Spinal cord (tissue), 10 donors: ENCODE results near the gene LINGO3. TPM values are rescaled to one million over a fixed set of nuclear protein-coding genes. Genes with fewer than 3 reads are reported as not detected.
A peak's percentile ranks its signal among the peaks of the same experiment; 100 is the strongest.

Experiments
- DNase-seq, 6 donors: peaks; one replicate each; pipeline versions ENCODE4 v3.0.0 to v3.0.0-alpha.2; 2013 to 2015; ENCODE audit warnings: low spot score in 6 of 6, low read depth in 4 of 6
- H3K27ac ChIP-seq: one replicate; pipeline ENCODE4 v1.5.1; 2013; ENCODE audit warnings: low read depth, low read length, control low read depth
- H3K27me3 ChIP-seq: one replicate; pipeline ENCODE4 v1.6.1; 2013; ENCODE audit warnings: low read length; ENCODE audit not compliant: control insufficient read depth, insufficient read depth
- H3K36me3 ChIP-seq: one replicate; pipeline ENCODE4 v1.6.1; 2013; ENCODE audit warnings: low read length; ENCODE audit not compliant: control insufficient read depth, insufficient read depth
- H3K4me1 ChIP-seq: one replicate; pipeline ENCODE4 v1.6.1; 2013; ENCODE audit warnings: low read length; ENCODE audit not compliant: control insufficient read depth, insufficient read depth
- H3K4me3 ChIP-seq: one replicate; pipeline ENCODE4 v1.5.1; 2013; ENCODE audit warnings: low read depth, low read length, control low read depth
- H3K9me3 ChIP-seq: one replicate; pipeline ENCODE4 v1.6.1; 2013; ENCODE audit warnings: low read length; ENCODE audit not compliant: control insufficient read depth, insufficient read depth
- whole genome bisulfite sequencing: methylation state at CpG from one replicate; pipeline ENCODE4 v1.1.5; 2013; ENCODE audit warnings: missing lambda C conversion rate; ENCODE audit not compliant: insufficient coverage; 5-methylcytosine and 5-hydroxymethylcytosine counted together
- polyA plus RNA-seq, 2 donors: library from polyadenylated mRNA; unstranded; fragments of 120-200 nt; gene quantifications; one replicate each; pipeline ENCODE4 v1.2.1, GENCODE V29; 2013; ENCODE audit not compliant: insufficient read length in 2 of 2
- total RNA-seq, 2 donors: library from RNA; depleted of rRNA in 1 of 2; stranded (reverse); fragments of 120-200 nt in 1 of 2; fragments of >200 nt in 1 of 2; gene quantifications; one replicate each; pipeline versions ENCODE4 v1.2.3 to v1.2.4, GENCODE V29; 2013 to 2014
- donor health status: healthy.

Gene LINGO3
- total and polyA plus RNA-seq, 4 donors: 0.94 to 7.4 (median 4.6) TPM

GRCh38 chr19:2340496-2341243 is 32.7 kb upstream of the LINGO3 start:
- H3K27ac ChIP-seq: no peak overlapping the region
- H3K4me1 ChIP-seq: peaks cover 21% of the 10 kb centered on the region
- WGBS: 89% methylated on average over 37 of the region's 38 CpGs
- DNase-seq: no peak
- peaks cover 97% of the 10 kb centered on the region for H3K36me3 ChIP-seq
- H3K27me3 ChIP-seq: no peaks in the 10 kb centered on the region
- no peaks in the 10 kb centered on the region for H3K9me3 ChIP-seq
- H3K4me3 ChIP-seq: no peak overlapping the region

DNA sequence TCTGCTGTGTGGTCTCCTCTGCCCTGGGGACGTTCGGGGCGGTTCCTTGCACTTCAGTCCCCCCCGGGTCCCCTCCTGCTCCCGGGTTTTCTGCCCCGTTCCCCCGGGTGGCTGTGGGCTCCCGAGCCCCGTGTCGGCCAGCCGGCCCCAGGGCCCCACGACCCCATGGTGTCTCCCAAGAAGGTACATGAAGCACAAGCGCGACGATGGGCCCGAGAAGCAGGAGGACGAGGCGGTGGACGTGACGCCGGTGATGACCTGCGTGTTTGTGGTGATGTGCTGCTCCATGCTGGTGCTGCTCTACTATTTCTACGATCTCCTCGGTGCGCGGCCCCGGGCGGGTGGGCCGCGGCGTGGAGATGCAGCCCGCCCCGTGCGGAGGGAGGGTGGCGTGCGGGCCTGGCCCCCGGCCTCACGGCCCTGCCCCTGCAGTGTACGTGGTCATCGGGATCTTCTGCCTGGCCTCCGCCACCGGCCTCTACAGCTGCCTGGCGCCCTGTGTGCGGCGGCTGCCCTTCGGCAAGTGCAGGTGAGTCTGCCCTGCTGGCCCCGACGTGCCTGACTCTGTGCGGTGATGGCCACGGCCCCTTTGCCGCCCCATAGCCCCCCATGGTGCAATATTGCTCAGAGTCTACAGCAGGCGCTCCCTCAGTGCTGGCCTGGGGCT is 31.8 kb upstream of the LINGO3 start:
- Histone ChIP-seq H3K27me3 (no peaks in the 10 kb centered on the region), H3K4me1 (peaks cover 20% of the 10 kb centered on the region), H3K4me3 (no peak overlapping the region), H3K36me3 (peaks cover 96% of the 10 kb centered on the region), H3K9me3 (no peaks in the 10 kb centered on the region), H3K27ac (no peak overlapping the region)
- DNase-seq: no peak
- WGBS: 92% methylated on average over 50 of the region's 52 CpGs

DNA sequence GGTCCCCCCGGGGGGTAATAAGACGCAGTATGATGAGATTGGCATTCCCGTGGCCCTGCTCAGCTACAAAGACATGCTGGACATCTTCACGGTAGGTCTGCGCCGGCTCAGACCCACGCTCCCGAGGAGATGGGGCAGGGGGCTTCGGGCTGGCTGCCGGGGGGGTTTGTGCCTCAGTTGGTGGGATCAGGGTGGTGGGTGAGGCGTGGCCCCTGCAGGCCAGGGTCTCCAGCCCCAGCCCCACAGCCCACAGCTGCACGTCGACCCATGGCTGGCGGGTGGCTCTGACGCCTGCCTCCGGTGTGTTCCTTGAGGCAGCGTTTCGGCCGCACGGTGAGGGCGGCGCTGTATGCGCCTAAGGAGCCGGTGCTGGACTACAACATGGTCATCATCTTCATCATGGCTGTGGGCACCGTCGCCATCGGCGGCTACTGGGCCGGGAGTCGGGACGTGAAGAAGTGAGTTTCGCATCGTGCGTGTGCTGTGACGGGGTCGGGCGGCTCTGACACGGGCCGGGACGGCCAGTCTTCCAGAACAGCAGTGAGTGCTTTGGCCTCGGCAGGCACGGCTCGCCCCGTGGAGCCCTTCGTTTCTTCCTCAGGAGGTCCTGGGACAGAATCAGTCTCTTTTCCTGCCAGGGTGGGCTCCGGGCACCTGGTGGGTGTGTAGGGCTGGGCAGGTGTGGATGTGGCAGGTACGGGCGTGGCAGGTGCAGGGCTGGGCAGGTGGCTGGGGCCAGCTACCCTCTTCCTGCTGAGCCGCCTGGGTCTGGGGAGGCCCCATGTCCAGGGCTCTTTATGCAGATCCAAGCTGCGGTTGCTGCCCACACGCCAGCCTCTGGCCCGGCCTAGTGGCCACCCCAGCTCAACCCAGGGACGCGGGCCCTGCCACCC is 31.0 kb upstream of the LINGO3 start:
- Histone ChIP-seq H3K4me3 (no peak overlapping the region), H3K27ac (no peak overlapping the region), H3K4me1 (peaks cover 24% of the 10 kb centered on the region), H3K9me3 (no peaks in the 10 kb centered on the region), H3K36me3 (peaks cover 97% of the 10 kb centered on the region), H3K27me3 (no peaks in the 10 kb centered on the region)
- DNase-seq: no peak
- WGBS: 94% methylated on average over 52 of the region's 54 CpGs

DNA sequence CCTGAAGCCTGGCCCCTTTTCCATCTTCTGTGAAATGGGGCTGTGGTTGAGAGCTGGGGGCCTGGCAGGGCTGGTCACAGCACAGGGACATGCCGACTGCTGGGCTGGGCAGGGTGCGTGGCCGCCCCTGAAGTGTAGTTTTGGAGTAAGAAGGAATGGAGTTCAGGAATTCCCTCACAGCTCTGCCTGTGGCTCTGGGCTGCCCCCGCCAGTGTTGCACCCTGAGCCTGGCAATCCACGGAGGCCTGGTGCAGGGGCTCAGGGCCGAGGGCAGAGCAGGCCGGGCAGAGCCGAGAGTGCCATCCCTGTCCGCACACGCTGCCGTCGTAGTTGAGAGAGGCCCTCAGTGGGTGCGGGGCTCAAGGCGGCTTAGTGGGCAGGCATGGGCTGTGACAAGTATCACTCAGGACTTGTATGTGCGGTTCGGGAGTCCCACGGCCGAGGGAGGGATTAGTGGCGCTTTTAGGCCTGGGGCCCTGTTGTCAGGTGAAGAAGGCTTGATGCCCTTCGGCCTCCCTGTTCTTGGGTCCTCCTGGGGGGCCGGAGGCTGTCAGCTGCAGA is 30.2 kb upstream of the LINGO3 start:
- no peaks in the 10 kb centered on the region for H3K9me3 ChIP-seq
- DNase-seq: no peak
- 93% methylated on average over 21 of the region's 21 CpGs for WGBS
- H3K27me3 ChIP-seq: no peaks in the 10 kb centered on the region
- no peak overlapping the region for H3K4me3 ChIP-seq
- no peak overlapping the region for H3K27ac ChIP-seq
- H3K36me3 ChIP-seq: peaks cover 99% of the 10 kb centered on the region
- peaks cover 33% of the 10 kb centered on the region for H3K4me1 ChIP-seq

DNA sequence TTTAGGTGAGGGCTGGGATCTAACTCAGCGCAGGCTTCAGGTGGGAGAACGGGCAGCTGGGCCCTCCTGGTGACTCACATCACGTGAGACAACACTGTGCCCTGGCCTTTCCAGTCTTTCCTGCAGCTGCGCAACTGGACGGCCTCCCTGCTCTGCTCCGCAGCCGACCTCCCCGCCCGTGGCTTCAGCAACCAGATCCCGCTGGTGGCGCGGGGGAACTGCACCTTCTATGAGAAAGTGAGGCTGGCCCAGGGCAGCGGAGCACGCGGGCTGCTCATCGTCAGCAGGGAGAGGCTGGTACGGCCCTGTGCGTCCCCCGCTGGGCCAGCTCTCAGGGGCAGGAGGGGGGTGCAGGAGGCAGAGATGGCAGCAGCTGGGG is 29.4 kb upstream of the LINGO3 start:
- H3K4me1 ChIP-seq: peaks cover 41% of the 10 kb centered on the region
- H3K27ac ChIP-seq: peak overlapping the region; percentile 52
- H3K36me3 ChIP-seq: peaks cover 93% of the 10 kb centered on the region
- H3K4me3 ChIP-seq: no peak overlapping the region
- WGBS: 25% methylated on average over 19 of the region's 19 CpGs
- DNase-seq: peak in 3 of 6 donors; percentile 9 to 78 (median 69)
- H3K27me3 ChIP-seq: no peaks in the 10 kb centered on the region
- H3K9me3 ChIP-seq: no peaks in the 10 kb centered on the region

GRCh38 chr19:2336528-2337328 is 28.8 kb upstream of the LINGO3 start:
- no peak overlapping the region for H3K4me3 ChIP-seq
- peak overlapping the region; percentile 52 for H3K27ac ChIP-seq
- no peaks in the 10 kb centered on the region for H3K9me3 ChIP-seq
- peaks cover 93% of the 10 kb centered on the region for H3K36me3 ChIP-seq
- peaks cover 47% of the 10 kb centered on the region for H3K4me1 ChIP-seq
- 78% methylated on average over 26 of the region's 33 CpGs for WGBS
- peak in 1 of 6 donors; percentile 25 for DNase-seq
- H3K27me3 ChIP-seq: no peaks in the 10 kb centered on the region

GRCh38 chr19:2335848-2336247 is 27.9 kb upstream of the LINGO3 start:
- DNase-seq: no peak
- WGBS: 79% methylated on average over 3 of the region's 3 CpGs
- Histone ChIP-seq H3K27me3 (no peaks in the 10 kb centered on the region), H3K4me3 (no peak overlapping the region), H3K4me1 (peaks cover 56% of the 10 kb centered on the region), H3K36me3 (peaks cover 86% of the 10 kb centered on the region), H3K27ac (no peak overlapping the region), H3K9me3 (no peaks in the 10 kb centered on the region)

- H3K27me3 ChIP-seq: no peaks in the 10 kb centered on the region
- no peak overlapping the region for H3K4me3 ChIP-seq
- H3K27ac ChIP-seq: no peak overlapping the region
- no peaks in the 10 kb centered on the region for H3K9me3 ChIP-seq
- no peak for DNase-seq
- peaks cover 62% of the 10 kb centered on the region for H3K4me1 ChIP-seq
- H3K36me3 ChIP-seq: peaks cover 83% of the 10 kb centered on the region
- 93% methylated on average over 24 of the region's 26 CpGs for WGBS
These were observed 27.3 kb upstream of the LINGO3 start for GRCh38 chr19:2334986-2335846.
